CD4-positive, alpha-beta T cell (primary cell): ENCODE measurements around the gene LARGE1. TPM values are rescaled to one million over a fixed set of nuclear protein-coding genes. Genes with fewer than 3 reads are reported as not detected.

ENCODE experiments used
- ATAC-seq: fragments of 200-7000 bp; cut with Tn5 transposase; one replicate; pipeline ENCODE4 v1.10.0; 2022; ENCODE audit warnings: mild to moderate bottlenecking; ENCODE audit not compliant: poor library complexity
- CTCF ChIA-PET: fragments of 350-600 bp; sonication (Branson Sonifier 250); formaldehyde crosslinking; loops from one replicate; lab custom pipeline; 2021; ENCODE audit warnings: antibody characterized with exemption, inconsistent platforms; lab: Charles Lee
- POLR2A ChIA-PET: fragments of 350-600 bp; sonication (Branson Sonifier 250); formaldehyde crosslinking; loops from one replicate; lab custom pipeline; 2021; ENCODE audit warnings: antibody characterized with exemption, inconsistent platforms; lab: Charles Lee
- DNase-seq, 14 experiments: peaks; one replicate each; pipeline ENCODE4 v3.0.0-alpha.2; 2013 to 2020; ENCODE audit warnings: mixed read lengths in 2 of 14
- H3K27ac ChIP-seq, 2 donors: one replicate each; pipeline versions ENCODE4 v1.5.1 to v1.7.0; 2013; ENCODE audit warnings: low read length in 2 of 2, low read depth in 1 of 2, mild to moderate bottlenecking in 1 of 2
- H3K27me3 ChIP-seq, 2 experiments: 1 replicate in 1 of 2; 2 replicates in 1 of 2; pipeline versions ENCODE4 v1.6.1 to v1.7.0; 2013; ENCODE audit warnings: low read length in 2 of 2, control low read depth in 1 of 2, mild to moderate bottlenecking in 1 of 2, moderate library complexity in 1 of 2; ENCODE audit not compliant: insufficient read depth in 2 of 2, control insufficient read depth in 1 of 2
- H3K36me3 ChIP-seq: one replicate; pipeline ENCODE4 v1.6.1; 2013; ENCODE audit warnings: low read length, control low read depth; ENCODE audit not compliant: insufficient read depth
- H3K4me1 ChIP-seq: one replicate; pipeline ENCODE4 v1.6.1; 2013; ENCODE audit warnings: low read length, control low read depth; ENCODE audit not compliant: insufficient read depth
- H3K4me3 ChIP-seq: one replicate; pipeline ENCODE4 v1.5.1; 2013; ENCODE audit warnings: mild to moderate bottlenecking, low read length, moderate library complexity
- H3K9me3 ChIP-seq, 2 experiments: 1 replicate in 1 of 2; 2 replicates in 1 of 2; pipeline versions ENCODE4 v1.6.1 to v1.7.0; 2013; ENCODE audit warnings: low read length in 2 of 2, mild to moderate bottlenecking in 2 of 2, control low read depth in 1 of 2, moderate library complexity in 1 of 2; ENCODE audit not compliant: control insufficient read depth in 1 of 2, insufficient read depth in 1 of 2
- H3K27ac Mint-ChIP-seq: one replicate; pipeline ENCODE4 v1.8.0; 2020; ENCODE audit warnings: mixed read lengths
- H3K27me3 Mint-ChIP-seq: one replicate; pipeline ENCODE4 v1.8.0; 2021; ENCODE audit warnings: mixed read lengths
- H3K36me3 Mint-ChIP-seq: one replicate; pipeline ENCODE4 v1.8.0; 2021; ENCODE audit warnings: low read depth, mixed read lengths
- H3K4me1 Mint-ChIP-seq: one replicate; pipeline ENCODE4 v1.8.0; 2021; ENCODE audit warnings: low read depth, mixed read lengths
- H3K4me3 Mint-ChIP-seq: one replicate; pipeline ENCODE4 v1.8.0; 2020; ENCODE audit warnings: mild to moderate bottlenecking, mixed read lengths
- H3K9me3 Mint-ChIP-seq: one replicate; pipeline ENCODE4 v1.8.0; 2020; ENCODE audit warnings: mixed read lengths
- intact Hi-C, 2 experiments: fragments of 100-400 bp; cut with DNase I in 1 of 2; cut with micrococcal nuclease in 1 of 2; formaldehyde crosslinking; loops; one replicate each; pipeline versions ENCODE4 v1.15.1 to v1.9.0; 2023 to 2025; cut with DNase I, micrococcal nuclease
- total RNA-seq, 174 experiments: library from RNA in 2 of 174; stranded (reverse) in 2 of 174; gene quantifications; one replicate each; pipeline ENCODE4 v1.2.3 and lab custom pipeline; 2021 to 2026
- TF ChIP-seq, protein P1 (sequence below): fragments of 200-600 bp; IDR thresholded peaks from one replicate; pipeline ENCODE4 v1.8.0; 2022; ENCODE audit warnings: antibody characterized with exemption, mild to moderate bottlenecking

LARGE1 gene
- total RNA-seq, 2 experiments from 2014 or later: 0.14 to 0.70 TPM

GRCh38 chr22:33415401-33415800 lies 504.9 kb downstream of the LARGE1 start:
- Histone ChIP-seq H3K4me1 (no peaks in the 10 kb centered on the region), H3K36me3 (no peaks in the 10 kb centered on the region), H3K4me3 (no peak overlapping the region), H3K27me3 (no peaks in the 10 kb centered on the region), H3K9me3 (peaks cover 0 to 10% of the 10 kb centered on the region in 2 experiments), H3K27ac (no peak overlapping the region)
- ChIA-PET POLR2A (no interaction called here), CTCF (no interaction called here)
- no peaks in the 10 kb centered on the region for H3K36me3 Mint-ChIP-seq
- no peaks in the 10 kb centered on the region for H3K27me3 Mint-ChIP-seq
- TF ChIP-seq, protein P1, sequence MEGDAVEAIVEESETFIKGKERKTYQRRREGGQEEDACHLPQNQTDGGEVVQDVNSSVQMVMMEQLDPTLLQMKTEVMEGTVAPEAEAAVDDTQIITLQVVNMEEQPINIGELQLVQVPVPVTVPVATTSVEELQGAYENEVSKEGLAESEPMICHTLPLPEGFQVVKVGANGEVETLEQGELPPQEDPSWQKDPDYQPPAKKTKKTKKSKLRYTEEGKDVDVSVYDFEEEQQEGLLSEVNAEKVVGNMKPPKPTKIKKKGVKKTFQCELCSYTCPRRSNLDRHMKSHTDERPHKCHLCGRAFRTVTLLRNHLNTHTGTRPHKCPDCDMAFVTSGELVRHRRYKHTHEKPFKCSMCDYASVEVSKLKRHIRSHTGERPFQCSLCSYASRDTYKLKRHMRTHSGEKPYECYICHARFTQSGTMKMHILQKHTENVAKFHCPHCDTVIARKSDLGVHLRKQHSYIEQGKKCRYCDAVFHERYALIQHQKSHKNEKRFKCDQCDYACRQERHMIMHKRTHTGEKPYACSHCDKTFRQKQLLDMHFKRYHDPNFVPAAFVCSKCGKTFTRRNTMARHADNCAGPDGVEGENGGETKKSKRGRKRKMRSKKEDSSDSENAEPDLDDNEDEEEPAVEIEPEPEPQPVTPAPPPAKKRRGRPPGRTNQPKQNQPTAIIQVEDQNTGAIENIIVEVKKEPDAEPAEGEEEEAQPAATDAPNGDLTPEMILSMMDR: no peak
- ATAC-seq: no peak
- no peak overlapping the region for H3K4me3 Mint-ChIP-seq
- peaks cover 2% of the 10 kb centered on the region for H3K9me3 Mint-ChIP-seq
- H3K4me1 Mint-ChIP-seq: no peaks in the 10 kb centered on the region
- H3K27ac Mint-ChIP-seq: no peak overlapping the region
- intact Hi-C loops: no loop called here
- no peak for DNase-seq

GRCh38 chr22:33409079-33409478 lies 511.2 kb downstream of the LARGE1 start:
- H3K27me3 Mint-ChIP-seq: no peaks in the 10 kb centered on the region
- no peak overlapping the region for H3K4me3 ChIP-seq
- no peaks in the 10 kb centered on the region for H3K36me3 Mint-ChIP-seq
- no peaks in the 10 kb centered on the region for H3K27me3 ChIP-seq
- H3K4me1 ChIP-seq: no peaks in the 10 kb centered on the region
- no peak overlapping the region for H3K4me3 Mint-ChIP-seq
- ATAC-seq: no peak
- no peaks in the 10 kb centered on the region for H3K9me3 ChIP-seq
- CTCF ChIA-PET: no interaction called here
- peaks cover 2% of the 10 kb centered on the region for H3K9me3 Mint-ChIP-seq
- no peak for DNase-seq
- intact Hi-C loops: no loop called here
- POLR2A ChIA-PET: no interaction called here
- TF ChIP-seq, protein P1: no peak
- no peak overlapping the region for H3K27ac ChIP-seq
- no peaks in the 10 kb centered on the region for H3K36me3 ChIP-seq
- H3K4me1 Mint-ChIP-seq: no peaks in the 10 kb centered on the region
- no peak overlapping the region for H3K27ac Mint-ChIP-seq

GRCh38 chr22:33405194-33405593 lies 515.1 kb downstream of the LARGE1 start:
- H3K36me3 Mint-ChIP-seq: no peaks in the 10 kb centered on the region
- TF ChIP-seq, protein P1: no peak
- H3K4me3 ChIP-seq: no peak overlapping the region
- no peaks in the 10 kb centered on the region for H3K9me3 Mint-ChIP-seq
- no peaks in the 10 kb centered on the region for H3K36me3 ChIP-seq
- no peaks in the 10 kb centered on the region for H3K9me3 ChIP-seq
- H3K4me3 Mint-ChIP-seq: no peak overlapping the region
- ChIA-PET POLR2A (no interaction called here), CTCF (no interaction called here)
- DNase-seq (no peak), ATAC-seq (no peak)
- no peaks in the 10 kb centered on the region for H3K4me1 Mint-ChIP-seq
- H3K27me3 Mint-ChIP-seq: no peaks in the 10 kb centered on the region
- intact Hi-C loops: no loop called here
- H3K27ac Mint-ChIP-seq: no peak overlapping the region
- H3K27me3 ChIP-seq: no peaks in the 10 kb centered on the region
- no peaks in the 10 kb centered on the region for H3K4me1 ChIP-seq
- no peak overlapping the region for H3K27ac ChIP-seq
